ENCODE results near the gene FBXO30.
A peak's percentile ranks its signal among the peaks of the same experiment; 100 is the strongest.

FBXO30 gene

DNA sequence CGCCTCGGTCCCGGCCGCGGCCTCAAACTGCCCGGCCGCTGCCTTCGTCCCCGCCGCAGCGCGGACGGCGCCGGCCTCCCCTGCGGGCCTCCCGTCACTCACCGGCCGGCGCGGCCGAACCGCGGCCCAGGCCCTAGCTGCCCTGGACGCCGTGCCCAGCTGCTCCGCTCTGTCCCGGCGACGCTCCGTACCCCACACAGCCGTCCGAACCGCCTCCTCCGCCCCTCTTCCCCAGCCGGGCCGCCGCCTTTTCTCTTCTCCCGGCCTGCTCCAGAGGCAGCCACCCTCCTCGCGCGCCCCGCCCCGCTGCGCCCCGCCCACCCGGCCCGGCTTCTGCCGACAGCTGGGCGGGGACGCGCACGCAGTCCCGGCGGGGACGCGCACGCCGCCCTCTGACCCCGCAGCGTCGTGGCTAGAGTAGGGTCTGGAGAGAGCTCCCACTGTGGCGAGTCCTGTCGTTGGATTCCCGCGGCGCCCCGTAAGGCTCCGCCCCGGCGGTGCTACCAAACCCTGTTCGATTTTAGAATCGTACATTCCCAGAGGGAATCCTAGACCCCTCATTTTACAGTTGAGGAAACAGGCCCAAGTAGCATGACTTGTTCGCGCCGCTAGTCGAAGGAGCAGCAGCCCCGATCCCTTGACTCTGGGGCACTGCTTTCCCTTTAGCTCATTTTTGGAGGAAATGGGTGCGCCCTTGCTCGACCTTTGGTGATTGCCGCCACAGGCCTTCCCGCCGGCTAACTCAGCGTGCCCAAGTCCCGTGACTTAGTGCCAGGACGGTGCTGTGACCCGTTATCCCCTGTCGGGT, at the start of gene FBXO30:
FBXO30 (minus strand) TSS at position 295 of the 808 bp plus-strand sequence. CDS start 8,390 bp downstream, outside the sequence.
- peak; percentile 85 for DNase-seq

- DNase-seq = no peak
Measured at GRCh38 chr6:145863988-145864616, 49.5 kb upstream of the FBXO30 start.

- DNase-seq = no peak
Measured at GRCh38 chr6:145863366-145863765, 48.8 kb upstream of the FBXO30 start.

GRCh38 chr6:145860562-145860961, 46.0 kb upstream of the FBXO30 start:
- DNase-seq = no peak

GRCh38 chr6:145850671-145851070, 36.1 kb upstream of the FBXO30 start:
- DNase-seq = no peak

GRCh38 chr6:145848541-145848940, 33.9 kb upstream of the FBXO30 start:
- DNase-seq = no peak

GRCh38 chr6:145845557-145845956, 31.0 kb upstream of the FBXO30 start:
- no peak for DNase-seq

DNA sequence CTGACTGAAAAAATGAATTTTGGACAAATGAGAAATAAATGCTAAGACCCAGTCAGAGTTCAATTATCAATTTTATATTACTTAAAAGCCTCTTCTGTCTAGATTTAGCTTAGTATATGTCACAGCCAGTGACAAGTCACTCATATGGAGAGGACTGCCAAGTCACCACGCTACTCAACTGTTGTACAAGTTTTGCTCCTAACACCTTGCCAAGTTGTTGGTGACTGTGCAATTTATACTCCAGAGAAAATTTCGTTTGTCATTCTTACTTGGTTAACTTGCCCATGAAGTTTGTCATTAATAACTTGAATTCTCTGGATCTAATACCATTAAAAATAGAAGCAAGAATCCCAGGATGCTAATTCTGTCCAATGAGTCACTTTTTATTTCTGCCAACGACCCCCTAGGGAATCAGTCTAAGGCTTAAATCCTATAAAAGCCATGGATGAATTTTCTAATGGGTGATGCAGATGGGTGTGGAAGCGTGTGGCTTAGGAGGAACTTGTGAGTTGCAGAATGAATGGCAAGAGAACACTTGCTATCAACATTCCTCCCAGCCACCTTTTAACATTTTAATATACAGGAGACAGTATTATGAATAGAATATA, 30.4 kb upstream of the FBXO30 start:
- DNase-seq = no peak

GRCh38 chr6:145842693-145843546, 28.3 kb upstream of the FBXO30 start:
- DNase-seq = no peak

- DNase-seq = no peak
Measured at GRCh38 chr6:145841668-145842067, 27.1 kb upstream of the FBXO30 start.

GRCh38 chr6:145839653-145840052, 25.1 kb upstream of the FBXO30 start:
- no peak for DNase-seq

DNA sequence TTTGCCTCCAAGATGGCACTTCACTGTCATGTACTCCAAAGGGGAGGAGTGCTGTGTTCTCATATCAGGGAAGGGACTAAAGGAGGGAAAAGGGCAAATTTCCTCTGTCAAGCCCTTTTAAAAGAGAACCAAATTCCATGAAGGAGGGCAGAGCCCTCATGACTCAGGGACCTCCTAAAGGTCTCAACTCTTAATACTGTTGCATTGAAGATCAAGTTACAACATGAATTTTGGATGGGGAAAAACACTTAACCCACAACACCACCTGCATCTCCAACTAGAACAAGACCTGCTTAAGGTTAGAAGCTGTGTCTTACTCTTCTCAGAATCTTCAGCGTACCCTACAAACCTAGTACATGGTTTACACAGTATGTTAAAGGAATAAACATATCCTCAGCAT, 23.7 kb upstream of the FBXO30 start:
- DNase-seq = no peak

DNA sequence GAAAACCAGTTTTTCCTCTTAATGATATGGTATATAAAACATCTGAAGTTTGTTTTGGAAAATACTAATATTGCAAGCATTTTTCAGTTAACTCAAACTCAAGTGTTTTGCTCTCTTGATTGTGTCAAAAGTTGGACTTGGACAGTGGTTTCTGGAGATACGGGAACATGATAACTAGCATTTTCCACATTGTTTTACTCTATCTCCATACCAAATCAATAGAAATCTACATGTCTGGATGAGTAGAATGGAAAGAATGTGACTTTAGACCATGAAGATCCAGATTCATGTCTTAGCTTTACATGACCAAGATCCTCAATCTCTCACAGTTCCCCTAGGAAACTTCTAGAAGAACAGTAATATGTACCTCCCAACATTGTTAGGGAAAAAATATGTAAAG, 22.2 kb upstream of the FBXO30 start:
- no peak for DNase-seq

DNA sequence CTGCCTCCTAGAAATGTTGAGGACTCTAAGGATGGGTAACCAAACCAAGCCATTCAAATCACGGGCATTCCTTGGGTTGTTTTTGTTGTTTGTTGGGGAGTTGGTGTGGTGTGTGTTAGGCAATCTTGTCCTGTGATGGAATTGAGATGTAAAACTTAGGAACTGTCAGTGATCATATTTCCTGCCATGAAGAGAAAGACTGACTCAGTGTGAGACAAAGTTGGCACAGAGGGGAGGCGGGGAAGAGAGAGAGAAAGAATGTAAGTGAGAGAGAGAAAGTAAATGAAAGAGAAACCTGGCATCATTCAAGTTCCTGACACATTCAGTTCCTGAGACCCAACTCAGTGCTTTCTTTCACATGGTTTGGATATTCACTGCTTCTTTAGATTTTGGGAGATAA, 21.6 kb upstream of the FBXO30 start:
- no peak for DNase-seq

DNA sequence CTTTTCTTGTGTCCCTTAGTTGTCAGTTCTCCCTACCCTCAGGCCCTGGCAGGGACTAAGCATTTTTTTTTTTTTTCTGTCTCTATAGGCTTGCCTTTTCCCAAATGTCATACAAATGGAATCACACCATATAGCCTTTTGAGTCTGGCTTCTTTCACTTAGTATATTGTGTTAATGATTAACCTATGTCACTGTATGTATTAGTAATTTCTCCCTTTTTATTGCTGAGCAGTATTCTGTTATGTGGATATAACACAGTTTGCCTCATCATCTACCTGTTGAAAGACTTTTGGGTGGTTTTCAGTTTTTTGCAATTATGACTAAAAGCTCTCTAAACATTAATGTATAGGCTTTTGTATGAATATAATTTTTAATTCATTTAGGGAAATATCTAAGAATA, 16.0 kb upstream of the FBXO30 start:
- DNase-seq = no peak

GRCh38 chr6:145829950-145830349, 15.4 kb upstream of the FBXO30 start:
- no peak for DNase-seq

GRCh38 chr6:145829102-145829501, 14.5 kb upstream of the FBXO30 start:
- DNase-seq = no peak

- no peak for DNase-seq
Measured at GRCh38 chr6:145824344-145824743, 9.7 kb upstream of the FBXO30 start.

DNA sequence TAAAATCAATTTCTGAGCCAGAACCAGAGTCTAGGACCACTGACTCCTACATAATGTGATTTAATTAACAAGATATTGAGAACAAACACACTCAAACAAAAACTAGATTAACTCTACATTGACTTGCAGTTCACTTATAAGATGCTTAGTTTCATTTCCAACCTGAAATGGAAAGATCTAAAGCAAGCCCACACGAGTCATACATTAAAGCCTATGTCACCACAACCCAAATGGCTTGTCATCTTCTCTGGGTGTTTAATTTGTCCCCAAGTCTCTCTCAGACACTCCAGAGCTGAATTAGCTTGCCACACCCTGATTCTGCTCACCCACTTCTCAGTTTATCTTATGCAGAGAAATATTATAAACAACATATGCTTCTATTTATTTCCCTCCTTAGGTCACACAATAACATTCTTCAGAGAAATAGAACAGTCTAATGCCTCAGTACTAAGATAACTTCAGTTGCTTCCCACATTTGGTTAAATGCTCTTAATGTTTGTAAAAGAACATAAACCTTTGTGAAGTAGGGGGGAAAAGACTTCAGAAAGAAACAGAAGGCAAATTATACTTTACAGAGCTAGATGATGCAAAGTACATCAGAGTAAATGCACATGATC, 8.8 kb upstream of the FBXO30 start:
- no peak for DNase-seq

DNA sequence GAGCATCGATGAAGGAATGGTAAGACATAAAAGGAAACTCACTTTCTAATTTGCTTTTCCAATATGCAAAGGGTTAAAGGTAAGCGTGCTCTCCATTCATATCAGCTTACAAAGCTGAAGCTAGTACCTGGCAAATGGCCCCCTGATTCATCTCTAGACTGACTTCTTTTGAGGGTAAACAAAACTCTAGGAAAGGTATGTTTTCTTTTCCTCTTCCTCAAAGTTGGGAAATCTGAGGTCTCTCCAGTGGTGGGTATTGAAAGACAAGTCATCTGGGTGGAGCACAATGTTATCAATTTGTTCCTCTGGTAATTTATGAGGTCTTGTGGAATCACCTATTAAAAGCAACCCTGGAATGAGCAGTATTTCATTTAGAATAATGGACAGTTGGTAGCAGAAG, 7.9 kb upstream of the FBXO30 start:
- no peak for DNase-seq

- no peak for DNase-seq
Measured at GRCh38 chr6:145819994-145820393, 5.4 kb upstream of the FBXO30 start.

GRCh38 chr6:145818796-145819195, 4.2 kb upstream of the FBXO30 start:
- no peak for DNase-seq

DNA sequence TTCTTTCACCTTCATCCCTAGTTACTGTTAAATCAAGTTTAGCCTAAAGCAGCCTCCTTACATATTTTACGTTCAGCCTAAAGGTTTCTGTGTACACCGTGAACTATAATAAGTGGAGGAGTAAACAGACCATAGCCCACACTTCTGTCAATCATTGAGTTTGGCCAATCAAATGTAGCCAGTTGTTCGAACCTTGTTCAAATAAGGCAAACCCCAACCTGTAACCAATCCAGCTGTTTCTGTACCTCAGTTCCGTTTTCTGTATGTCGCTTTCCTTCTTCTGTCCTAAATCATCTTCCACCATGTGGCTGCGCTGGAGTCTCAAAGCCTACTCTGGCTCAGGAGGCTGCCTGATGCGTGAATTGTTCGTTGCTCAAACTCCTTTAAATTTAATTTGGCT, 1.8 kb upstream of the FBXO30 start:
- no peak for DNase-seq
